HL-60 (cell line): ENCODE measurements around the gene SIL1.
"Not testable (repeated sequence)": the region's sequence is repeated elsewhere in the genome, so short reads cannot be mapped to it uniquely, and the experiment has no call there.

ENCODE experiments used
- DNase-seq, 2 experiments: peaks; one replicate each; pipeline ENCODE4 v3.0.0-alpha.2; 2010 to 2020; ENCODE audit warnings: low read depth in 1 of 2, low spot score in 1 of 2
- H3K27ac ChIP-seq: fragments of 250-450 bp; sonication (Bioruptor Pico); replicated peaks from 2 replicates; pipeline ENCODE4 v1.5.1; 2020; ENCODE audit warnings: mild to moderate bottlenecking, moderate library complexity
- H3K27me3 ChIP-seq: fragments of 250-450 bp; sonication (Bioruptor Pico); 2 replicates; pipeline ENCODE4 v1.5.1; 2021; ENCODE audit warnings: mild to moderate bottlenecking, moderate library complexity; ENCODE audit not compliant: insufficient read depth, poor library complexity, severe bottlenecking
- H3K4me3 ChIP-seq: replicated peaks from 2 replicates; pipeline ENCODE4 v1.5.1; 2011; ENCODE audit warnings: mild to moderate bottlenecking, control low read depth, low read length; ENCODE audit not compliant: insufficient read depth
- GABPA ChIP-seq: IDR thresholded peaks from 2 replicates; pipeline ENCODE4 v1.6.1; 2012; ENCODE audit warnings: low read depth
- POLR2AphosphoS5 ChIP-seq: IDR thresholded peaks from 2 replicates; pipeline ENCODE4 v1.6.1; 2012; ENCODE audit warnings: low read depth
- SPI1 ChIP-seq: IDR thresholded peaks from 2 replicates; pipeline ENCODE4 v1.6.1; 2012; ENCODE audit warnings: low read depth, mild to moderate bottlenecking, borderline replicate concordance
- TF ChIP-seq, protein P1 (sequence below): IDR thresholded peaks from one replicate; pipeline ENCODE4 v1.5.1; 2011; ENCODE audit warnings: low read length, control low read depth, inconsistent platforms; ENCODE audit not compliant: insufficient read depth
- TF ChIP-seq, protein P2 (sequence below): IDR thresholded peaks from 2 replicates; pipeline ENCODE4 v1.6.1; 2012; ENCODE audit warnings: low read depth; ENCODE audit not compliant: insufficient replicate concordance

SIL1 gene

DNA sequence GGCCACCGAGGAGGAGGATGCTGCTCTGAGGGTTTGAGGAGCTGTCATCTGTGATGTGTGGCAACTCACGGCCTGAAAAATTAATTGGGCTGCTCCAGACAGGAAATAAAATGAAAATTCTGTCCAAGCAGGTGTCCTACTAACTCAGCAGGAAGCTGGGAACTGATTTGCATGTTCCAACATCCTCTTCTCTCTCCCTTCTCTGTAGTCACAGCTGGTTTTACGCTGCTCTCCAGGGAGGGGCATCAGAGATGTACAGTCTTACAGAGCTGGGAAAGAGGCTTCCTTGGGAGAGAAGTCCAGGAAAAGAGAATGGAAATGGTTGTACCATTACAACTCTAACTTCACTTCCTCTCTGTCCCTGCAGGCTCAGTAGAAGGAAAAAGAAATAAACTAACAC lies 24.2 kb upstream of the SIL1 start:
- TF ChIP-seq SPI1: no peak
- TF ChIP-seq, protein P1, sequence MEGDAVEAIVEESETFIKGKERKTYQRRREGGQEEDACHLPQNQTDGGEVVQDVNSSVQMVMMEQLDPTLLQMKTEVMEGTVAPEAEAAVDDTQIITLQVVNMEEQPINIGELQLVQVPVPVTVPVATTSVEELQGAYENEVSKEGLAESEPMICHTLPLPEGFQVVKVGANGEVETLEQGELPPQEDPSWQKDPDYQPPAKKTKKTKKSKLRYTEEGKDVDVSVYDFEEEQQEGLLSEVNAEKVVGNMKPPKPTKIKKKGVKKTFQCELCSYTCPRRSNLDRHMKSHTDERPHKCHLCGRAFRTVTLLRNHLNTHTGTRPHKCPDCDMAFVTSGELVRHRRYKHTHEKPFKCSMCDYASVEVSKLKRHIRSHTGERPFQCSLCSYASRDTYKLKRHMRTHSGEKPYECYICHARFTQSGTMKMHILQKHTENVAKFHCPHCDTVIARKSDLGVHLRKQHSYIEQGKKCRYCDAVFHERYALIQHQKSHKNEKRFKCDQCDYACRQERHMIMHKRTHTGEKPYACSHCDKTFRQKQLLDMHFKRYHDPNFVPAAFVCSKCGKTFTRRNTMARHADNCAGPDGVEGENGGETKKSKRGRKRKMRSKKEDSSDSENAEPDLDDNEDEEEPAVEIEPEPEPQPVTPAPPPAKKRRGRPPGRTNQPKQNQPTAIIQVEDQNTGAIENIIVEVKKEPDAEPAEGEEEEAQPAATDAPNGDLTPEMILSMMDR: no peak
- no peak for TF ChIP-seq POLR2AphosphoS5
- no peak for TF ChIP-seq GABPA
- TF ChIP-seq, protein P2, sequence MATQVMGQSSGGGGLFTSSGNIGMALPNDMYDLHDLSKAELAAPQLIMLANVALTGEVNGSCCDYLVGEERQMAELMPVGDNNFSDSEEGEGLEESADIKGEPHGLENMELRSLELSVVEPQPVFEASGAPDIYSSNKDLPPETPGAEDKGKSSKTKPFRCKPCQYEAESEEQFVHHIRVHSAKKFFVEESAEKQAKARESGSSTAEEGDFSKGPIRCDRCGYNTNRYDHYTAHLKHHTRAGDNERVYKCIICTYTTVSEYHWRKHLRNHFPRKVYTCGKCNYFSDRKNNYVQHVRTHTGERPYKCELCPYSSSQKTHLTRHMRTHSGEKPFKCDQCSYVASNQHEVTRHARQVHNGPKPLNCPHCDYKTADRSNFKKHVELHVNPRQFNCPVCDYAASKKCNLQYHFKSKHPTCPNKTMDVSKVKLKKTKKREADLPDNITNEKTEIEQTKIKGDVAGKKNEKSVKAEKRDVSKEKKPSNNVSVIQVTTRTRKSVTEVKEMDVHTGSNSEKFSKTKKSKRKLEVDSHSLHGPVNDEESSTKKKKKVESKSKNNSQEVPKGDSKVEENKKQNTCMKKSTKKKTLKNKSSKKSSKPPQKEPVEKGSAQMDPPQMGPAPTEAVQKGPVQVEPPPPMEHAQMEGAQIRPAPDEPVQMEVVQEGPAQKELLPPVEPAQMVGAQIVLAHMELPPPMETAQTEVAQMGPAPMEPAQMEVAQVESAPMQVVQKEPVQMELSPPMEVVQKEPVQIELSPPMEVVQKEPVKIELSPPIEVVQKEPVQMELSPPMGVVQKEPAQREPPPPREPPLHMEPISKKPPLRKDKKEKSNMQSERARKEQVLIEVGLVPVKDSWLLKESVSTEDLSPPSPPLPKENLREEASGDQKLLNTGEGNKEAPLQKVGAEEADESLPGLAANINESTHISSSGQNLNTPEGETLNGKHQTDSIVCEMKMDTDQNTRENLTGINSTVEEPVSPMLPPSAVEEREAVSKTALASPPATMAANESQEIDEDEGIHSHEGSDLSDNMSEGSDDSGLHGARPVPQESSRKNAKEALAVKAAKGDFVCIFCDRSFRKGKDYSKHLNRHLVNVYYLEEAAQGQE: no peak
- Histone ChIP-seq H3K27ac (no peak overlapping the region), H3K4me3 (no peak overlapping the region), H3K27me3 (no peaks in the 10 kb centered on the region)
- DNase-seq: no peak

DNA sequence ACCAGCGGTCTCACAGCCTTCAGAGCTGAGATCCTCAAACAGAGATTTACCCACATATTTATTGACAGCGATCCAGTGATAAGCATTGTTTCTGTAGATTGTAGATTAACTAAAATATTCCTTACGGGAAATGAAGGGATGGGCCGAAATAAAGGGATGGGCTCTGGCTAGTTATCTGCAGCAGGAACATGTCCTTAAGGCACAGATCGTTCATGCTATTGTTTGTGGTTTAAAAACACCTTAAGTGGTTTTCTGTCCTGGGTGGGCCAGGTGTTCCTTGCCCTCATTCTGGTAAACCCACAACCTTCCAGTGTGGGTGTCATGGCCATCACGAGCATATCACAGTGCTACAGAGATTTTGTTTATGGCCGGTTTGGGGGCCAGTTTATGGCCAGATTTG lies 19.9 kb upstream of the SIL1 start:
- not testable (repeated sequence) for H3K27me3 ChIP-seq, H3K4me3 ChIP-seq, H3K27ac ChIP-seq, DNase-seq

DNA sequence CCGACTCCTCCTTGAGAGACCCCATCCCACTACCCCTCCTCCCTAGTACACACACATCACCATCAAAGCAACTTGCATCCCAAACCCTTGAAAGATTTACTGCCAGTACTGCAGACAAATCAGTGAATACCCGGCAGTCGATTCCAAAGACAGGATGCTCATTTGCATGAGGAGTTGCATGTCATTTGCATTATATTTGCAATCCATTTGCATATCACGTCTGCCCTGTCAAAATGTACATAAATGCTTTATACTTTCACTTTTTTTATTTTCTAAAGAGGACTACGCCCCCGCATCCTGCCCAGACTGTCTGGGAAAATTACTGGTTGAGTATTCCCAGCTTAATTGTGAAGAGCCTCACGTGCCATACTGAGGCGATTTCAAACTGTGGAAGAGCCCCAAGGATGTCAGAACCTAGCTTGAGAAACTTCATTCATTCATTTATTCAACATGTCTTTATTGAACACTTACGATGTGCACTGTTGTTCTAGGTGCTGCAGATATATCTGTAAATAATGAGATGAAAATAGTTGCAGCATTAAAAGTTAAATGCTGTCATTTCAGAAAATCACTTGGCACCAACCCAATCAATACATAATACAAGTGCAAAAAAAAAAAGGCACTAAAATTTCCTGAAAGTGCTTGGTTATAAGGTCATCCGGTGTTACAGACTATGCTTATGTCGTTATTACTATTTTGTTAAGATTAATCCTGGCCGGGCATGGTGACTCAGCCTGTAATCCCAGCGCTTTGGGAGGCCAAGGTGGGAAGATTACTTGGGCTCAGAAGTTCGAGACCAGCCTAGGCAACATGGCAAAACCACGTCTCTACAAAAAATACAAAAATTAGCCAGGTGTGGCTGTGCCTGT lies 17.2 kb upstream of the SIL1 start:
- no peak overlapping the region for H3K4me3 ChIP-seq
- TF ChIP-seq SPI1 (no peak), POLR2AphosphoS5 (no peak), GABPA (no peak)
- TF ChIP-seq, protein P2: no peak
- TF ChIP-seq, protein P1: no peak
- no peak for DNase-seq
- H3K27me3 ChIP-seq: no peaks in the 10 kb centered on the region
- H3K27ac ChIP-seq: no peak overlapping the region

DNA sequence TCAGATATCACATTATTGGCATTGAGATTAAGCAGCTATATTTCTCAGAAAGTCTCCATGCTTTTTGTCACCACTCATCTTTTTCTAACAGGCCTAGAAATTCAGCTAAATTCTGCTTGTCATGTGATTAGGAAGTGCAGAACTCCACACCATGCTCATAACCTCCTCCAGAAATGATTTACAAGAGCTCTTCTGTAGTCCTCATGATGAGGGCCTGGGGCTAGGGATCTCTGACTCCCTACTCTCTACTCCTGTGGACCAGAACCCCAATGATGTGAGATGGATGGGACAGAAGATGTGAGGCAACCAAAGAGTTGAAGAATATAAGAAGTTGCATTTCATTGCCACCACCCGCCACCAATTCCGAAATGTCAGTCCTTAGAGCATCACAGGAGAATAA lies 16.5 kb upstream of the SIL1 start:
- Histone ChIP-seq H3K27me3 (no peaks in the 10 kb centered on the region), H3K27ac (no peak overlapping the region), H3K4me3 (no peak overlapping the region)
- TF ChIP-seq, protein P1: no peak
- TF ChIP-seq GABPA: no peak
- DNase-seq: no peak
